Loucy (cell line): ENCODE results near the gene RBM25.

Experiments used
- H2AFZ ChIP-seq: fragments of 200-600 bp; sonication (generic); 2 replicates; pipeline ENCODE4 v1.6.0; 2016; ENCODE audit warnings: antibody characterized with exemption, mild to moderate bottlenecking, low read length, moderate library complexity
- H3F3A ChIP-seq: fragments of 200-600 bp; 2 replicates; pipeline ENCODE4 v1.6.0; 2016; ENCODE audit warnings: antibody characterized with exemption, low read depth, mild to moderate bottlenecking
- H3K27me3 ChIP-seq: fragments of 200-600 bp; sonication (generic); 2 replicates; pipeline ENCODE4 v1.6.1; 2014; ENCODE audit warnings: low read length, mild to moderate bottlenecking; ENCODE audit not compliant: insufficient read depth, poor library complexity, severe bottlenecking
- H3K36me3 ChIP-seq: fragments of 200-600 bp; sonication (generic); 2 replicates; pipeline ENCODE4 v1.6.1; 2016; ENCODE audit warnings: low read length; ENCODE audit not compliant: insufficient read depth
- H3K4me1 ChIP-seq: fragments of 200-600 bp; sonication (generic); 2 replicates; pipeline ENCODE4 v1.5.1; 2014; ENCODE audit warnings: low read length, mild to moderate bottlenecking; ENCODE audit not compliant: insufficient read depth, poor library complexity, severe bottlenecking
- H3K4me2 ChIP-seq: fragments of 200-600 bp; sonication (generic); 2 replicates; pipeline ENCODE4 v1.6.0; 2014; ENCODE audit warnings: antibody characterized with exemption, low read length, low read depth, mild to moderate bottlenecking; ENCODE audit not compliant: poor library complexity, severe bottlenecking
- H3K4me3 ChIP-seq: fragments of 200-600 bp; sonication (generic); 2 replicates; pipeline ENCODE4 v1.5.1; 2014; ENCODE audit warnings: low read length, mild to moderate bottlenecking, mixed read lengths; ENCODE audit not compliant: poor library complexity, severe bottlenecking
- H3K79me2 ChIP-seq: fragments of 200-600 bp; sonication (generic); 2 replicates; pipeline ENCODE4 v1.6.1; 2014; ENCODE audit warnings: low read length; ENCODE audit not compliant: insufficient read depth
- H3K9ac ChIP-seq: fragments of 200-600 bp; sonication (generic); 2 replicates; pipeline ENCODE4 v1.6.0; 2014; ENCODE audit warnings: mild to moderate bottlenecking, low read depth, low read length, moderate library complexity; ENCODE audit not compliant: poor library complexity, severe bottlenecking
- H3K9me2 ChIP-seq: fragments of 200-600 bp; sonication (generic); replicated peaks from 2 replicates; pipeline ENCODE4 v1.6.1; 2016; ENCODE audit warnings: low read depth, low read length, mixed read lengths
- H3K9me3 ChIP-seq: fragments of 200-600 bp; sonication (generic); 2 replicates; pipeline ENCODE4 v1.6.1; 2014; ENCODE audit warnings: mild to moderate bottlenecking, antibody characterized with exemption, low read length, low read depth; ENCODE audit not compliant: insufficient read depth
- H4K20me1 ChIP-seq: fragments of 200-600 bp; sonication (generic); 2 replicates; pipeline ENCODE4 v1.6.0; 2014; ENCODE audit warnings: antibody characterized with exemption, low read length, mild to moderate bottlenecking; ENCODE audit not compliant: insufficient read depth, poor library complexity, severe bottlenecking
- EZH2phosphoT487 ChIP-seq: fragments of 200-600 bp; IDR thresholded peaks from 2 replicates; pipeline ENCODE4 v1.6.1; 2018; ENCODE audit warnings: antibody characterized with exemption, mild to moderate bottlenecking, moderate library complexity, borderline replicate concordance
- TF ChIP-seq, protein P1 (sequence below): fragments of 200-600 bp; sonication (generic); conservative IDR thresholded peaks from 2 replicates; pipeline ENCODE4 v1.5.1; 2014; ENCODE audit warnings: mild to moderate bottlenecking, antibody characterized with exemption, low read length

RBM25 gene

DNA sequence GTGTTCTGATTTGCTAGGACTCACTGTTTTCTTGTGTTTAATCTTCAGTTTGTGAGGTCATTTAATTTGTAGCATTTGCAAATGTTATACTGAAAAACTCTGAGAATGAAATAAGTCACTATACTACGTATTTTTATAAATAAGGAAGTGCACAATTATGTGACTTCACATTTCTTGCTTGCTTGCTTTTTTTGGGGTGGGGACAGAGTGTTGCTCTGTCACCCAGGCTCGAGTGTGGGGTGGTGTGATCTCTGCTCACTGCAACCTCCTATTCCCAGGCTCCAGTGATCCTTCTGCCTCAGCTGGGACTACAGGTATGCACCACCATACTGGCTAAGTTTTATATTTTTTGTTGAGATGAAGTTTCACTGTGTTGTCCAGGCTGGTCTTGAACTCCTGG, 32.7 kb downstream of the RBM25 start:
- H3K4me3 ChIP-seq, result no peak overlapping the region
- TF ChIP-seq EZH2phosphoT487, result no peak
- TF ChIP-seq, protein P1, sequence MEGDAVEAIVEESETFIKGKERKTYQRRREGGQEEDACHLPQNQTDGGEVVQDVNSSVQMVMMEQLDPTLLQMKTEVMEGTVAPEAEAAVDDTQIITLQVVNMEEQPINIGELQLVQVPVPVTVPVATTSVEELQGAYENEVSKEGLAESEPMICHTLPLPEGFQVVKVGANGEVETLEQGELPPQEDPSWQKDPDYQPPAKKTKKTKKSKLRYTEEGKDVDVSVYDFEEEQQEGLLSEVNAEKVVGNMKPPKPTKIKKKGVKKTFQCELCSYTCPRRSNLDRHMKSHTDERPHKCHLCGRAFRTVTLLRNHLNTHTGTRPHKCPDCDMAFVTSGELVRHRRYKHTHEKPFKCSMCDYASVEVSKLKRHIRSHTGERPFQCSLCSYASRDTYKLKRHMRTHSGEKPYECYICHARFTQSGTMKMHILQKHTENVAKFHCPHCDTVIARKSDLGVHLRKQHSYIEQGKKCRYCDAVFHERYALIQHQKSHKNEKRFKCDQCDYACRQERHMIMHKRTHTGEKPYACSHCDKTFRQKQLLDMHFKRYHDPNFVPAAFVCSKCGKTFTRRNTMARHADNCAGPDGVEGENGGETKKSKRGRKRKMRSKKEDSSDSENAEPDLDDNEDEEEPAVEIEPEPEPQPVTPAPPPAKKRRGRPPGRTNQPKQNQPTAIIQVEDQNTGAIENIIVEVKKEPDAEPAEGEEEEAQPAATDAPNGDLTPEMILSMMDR, result no peak
- no peak overlapping the region for H2AFZ ChIP-seq
- no peaks in the 10 kb centered on the region for H3K9me2 ChIP-seq
- no peaks in the 10 kb centered on the region for H3K9me3 ChIP-seq
- no peaks in the 10 kb centered on the region for H3K4me1 ChIP-seq
- peaks cover 90% of the 10 kb centered on the region for H3K36me3 ChIP-seq
- no peak overlapping the region for H3K4me2 ChIP-seq
- peaks cover 49% of the 10 kb centered on the region for H3K79me2 ChIP-seq
- no peak overlapping the region for H3K9ac ChIP-seq
- no peaks in the 10 kb centered on the region for H3F3A ChIP-seq
- no peaks in the 10 kb centered on the region for H3K27me3 ChIP-seq
- H4K20me1 ChIP-seq, result peaks cover 20% of the 10 kb centered on the region

DNA sequence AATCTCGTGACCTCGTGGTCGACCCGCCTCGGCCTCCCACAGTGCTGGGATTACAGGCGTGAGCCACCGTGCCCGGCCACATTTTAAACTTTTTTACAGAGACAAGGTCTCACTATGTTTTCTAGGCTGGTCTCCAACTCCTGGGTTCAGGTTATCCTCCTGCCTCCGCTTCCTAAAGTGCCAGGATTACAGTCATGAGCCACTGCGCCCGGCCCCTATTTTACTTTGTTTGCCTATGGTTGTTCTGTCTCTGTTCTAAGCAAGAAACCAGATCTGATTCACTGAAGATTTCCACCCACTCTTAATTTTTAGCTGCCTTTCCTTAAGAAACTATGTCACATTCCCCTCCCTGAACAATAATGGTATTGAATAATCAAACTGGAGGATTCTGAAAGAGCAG, 39.1 kb downstream of the RBM25 start:
- Histone ChIP-seq H3K9me2 (no peaks in the 10 kb centered on the region), H3K9ac (no peak overlapping the region), H4K20me1 (peaks cover 29% of the 10 kb centered on the region), H3K4me2 (no peak overlapping the region), H3K27me3 (no peaks in the 10 kb centered on the region), H3K4me1 (no peaks in the 10 kb centered on the region), H3K9me3 (no peaks in the 10 kb centered on the region), H3F3A (no peaks in the 10 kb centered on the region), H3K4me3 (no peak overlapping the region), H3K79me2 (peaks cover 33% of the 10 kb centered on the region), H2AFZ (no peak overlapping the region), H3K36me3 (peaks cover 92% of the 10 kb centered on the region)
- TF ChIP-seq, protein P1, result no peak
- no peak for TF ChIP-seq EZH2phosphoT487

DNA sequence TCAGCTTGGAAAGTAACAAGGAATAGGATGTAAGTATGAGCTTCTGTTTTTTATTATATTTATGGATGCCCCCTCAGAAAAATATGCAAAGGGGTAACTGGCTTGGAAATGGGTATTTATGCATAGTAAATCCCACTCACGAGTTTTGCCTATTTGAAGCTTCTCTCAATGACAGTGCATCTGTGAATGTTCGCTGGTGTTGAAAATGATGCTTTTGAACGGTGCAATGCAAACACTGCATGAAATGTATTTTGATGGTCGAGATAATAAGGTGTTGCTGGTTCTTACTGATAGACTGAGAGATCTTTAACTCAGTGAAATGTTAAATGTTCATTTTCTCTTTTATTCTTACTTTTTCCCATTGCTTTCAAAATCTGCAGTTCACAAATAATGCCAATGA, 42.0 kb downstream of the RBM25 start:
- H3K9ac ChIP-seq, result no peak overlapping the region

More for the DNA sequence above, 42.0 kb downstream of the RBM25 start:
- TF ChIP-seq EZH2phosphoT487, result no peak
- TF ChIP-seq, protein P1, result no peak
- no peak overlapping the region for H3K4me3 ChIP-seq
- H3K4me2 ChIP-seq, result no peak overlapping the region
- peaks cover 8% of the 10 kb centered on the region; the same call in 1 of the 2 replicates for H3K79me2 ChIP-seq
- H3F3A ChIP-seq, result no peaks in the 10 kb centered on the region
- H3K4me1 ChIP-seq, result no peaks in the 10 kb centered on the region
- H2AFZ ChIP-seq, result no peak overlapping the region
- H3K27me3 ChIP-seq, result no peaks in the 10 kb centered on the region
- peaks cover 21% of the 10 kb centered on the region for H4K20me1 ChIP-seq
- peaks cover 98% of the 10 kb centered on the region for H3K36me3 ChIP-seq
- H3K9me2 ChIP-seq, result no peaks in the 10 kb centered on the region
- H3K9me3 ChIP-seq, result no peaks in the 10 kb centered on the region
